ENCODE results near the gene S100A14. TPM values are rescaled to one million over a fixed set of nuclear protein-coding genes. Genes with fewer than 3 reads are reported as not detected.

The S100A14 gene
- total and polyA plus RNA-seq, 2 of the 13 experiments (the other 11 are each of a cell fraction or from before 2014, with no cell fraction given), result 1.4 to 7.7 TPM

DNA sequence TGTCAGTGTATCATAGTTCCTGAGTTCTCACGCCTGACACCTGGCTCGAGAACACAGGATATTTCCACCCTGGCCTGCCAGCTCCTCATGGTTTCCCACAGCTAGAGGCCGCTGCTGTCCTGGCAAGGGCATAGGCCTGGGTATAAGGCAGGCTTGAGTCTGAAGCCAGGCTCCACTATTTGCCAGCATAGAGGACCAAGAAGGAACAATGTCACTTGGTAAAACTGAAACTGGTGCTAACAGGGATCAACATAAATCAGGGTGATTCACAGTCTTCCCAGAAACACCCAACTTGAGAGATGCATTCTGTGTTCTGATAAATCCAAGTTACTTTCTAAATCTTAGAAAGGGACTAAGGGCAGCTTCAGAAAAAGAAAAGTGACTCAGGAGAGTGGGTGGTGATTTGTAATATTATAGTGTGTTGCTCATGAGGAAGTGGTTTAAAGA, 43.5 kb downstream of the S100A14 start:
- Histone ChIP-seq H3K27me3 (ENCODE audit: control insufficient read depth in 1 of 2, insufficient read depth in 2 of 2, low read length in 2 of 2) (no peaks in the 10 kb centered on the region; a peak in 1 of 5 replicates), H2AFZ (ENCODE audit: low read length) (no peak overlapping the region), H3K9me3 (ENCODE audit: low read length) (no peaks in the 10 kb centered on the region), H3K4me1 (ENCODE audit: insufficient read depth, low read length) (peaks cover 41% of the 10 kb centered on the region), H3K36me3 (replicated peaks in 1 of 2; ENCODE audit: control insufficient read depth in 1 of 2, insufficient read depth in 2 of 2, low read length in 2 of 2) (no peaks in the 10 kb centered on the region), H3K4me2 (ENCODE audit: low read depth, low read length) (no peak overlapping the region), H3K9ac (ENCODE audit: insufficient read depth, low read depth, low read length) (no peak overlapping the region), H3K79me2 (ENCODE audit: insufficient read depth, low read length) (no peaks in the 10 kb centered on the region), H3K4me3 (replicated peaks in 1 of 3; ENCODE audit: insufficient read depth in 1 of 3, low read depth in 2 of 3, low read length in 3 of 3) (no peak overlapping the region), H4K20me1 (ENCODE audit: insufficient read depth, low read length) (no peaks in the 10 kb centered on the region), H3K27ac (ENCODE audit: extremely low read length, insufficient read depth, low read length) (no peak overlapping the region)
- in situ Hi-C loops (cut with HindIII; ENCODE audit: extremely low pct_ligation_motif_present, low pct_unique_long_range_greater_than_20kb), result loop anchor here (5.0 kb wide), 1 partner anchor 55 kb away; the partner anchor contains the start of genes S100A1 and S100A13
- ChIA-PET CTCF (ENCODE audit: low intra/inter-chr PET ratio, low total read pairs) (interaction anchor here (1.2 to 2.8 kb wide), 4 partner anchors 55 to 177 kb away, joined by 4 to 18 read pairs (median 6); partner anchors contain the start of genes S100A1 and S100A13), POLR2A (interaction anchor here (0.8 to 1.8 kb wide), 9 partner anchors 37 to 99 kb away, joined by 3 to 17 read pairs (median 4); partner anchors contain the start of genes CHTOP, S100A1, S100A13 and S100A16)
- ATAC-seq (peak; percentile 87), DNase-seq (ENCODE audit: low spot score) (peak; percentile 72), FAIRE-seq (peak; percentile 36)
- 6% methylated on average over 2 of the region's 3 CpGs for WGBS (ENCODE audit: low lambda C conversion rate)
- intact Hi-C loops (cut with micrococcal nuclease; ENCODE audit: unreplicated experiment), result loop anchor here (1.0 kb wide), 3 partner anchors 55 to 196 kb away; partner anchors contain the start of gene S100A13
- BruUV-seq (replicated peaks), result no TSS peak
- TF ChIP-seq SOX5 (CRISPR knock-in tag; IDR thresholded peaks at IDR 0.05; ENCODE audit: borderline replicate concordance), result no peak
- no peak for TF ChIP-seq IRX3 (CRISPR knock-in tag; IDR thresholded peaks at IDR 0.05; ENCODE audit: borderline replicate concordance, low read depth)
- no peak for TF ChIP-seq HNF4A (CRISPR knock-in tag; IDR thresholded peaks at IDR 0.05)
- no peak for TF ChIP-seq ZNF230 (CRISPR knock-in tag; IDR thresholded peaks at IDR 0.05)
- 0 out of 2 replicates have a peak, but pooled peaks have one; percentile 13 for TF ChIP-seq RARA (CRISPR knock-in tag; IDR thresholded peaks at IDR 0.05)
- peak; percentile 81 for TF ChIP-seq RAD21 (CRISPR knock-in tag; IDR thresholded peaks at IDR 0.05)
- peak; percentile 30; the same call in 1 of the 2 replicates for TF ChIP-seq BHLHE40 (IDR thresholded peaks at IDR 0.05; ENCODE audit: low read length)
- no peak for TF ChIP-seq ZNF382 (CRISPR knock-in tag; IDR thresholded peaks at IDR 0.05; ENCODE audit: borderline replicate concordance)
- TF ChIP-seq, protein P1, sequence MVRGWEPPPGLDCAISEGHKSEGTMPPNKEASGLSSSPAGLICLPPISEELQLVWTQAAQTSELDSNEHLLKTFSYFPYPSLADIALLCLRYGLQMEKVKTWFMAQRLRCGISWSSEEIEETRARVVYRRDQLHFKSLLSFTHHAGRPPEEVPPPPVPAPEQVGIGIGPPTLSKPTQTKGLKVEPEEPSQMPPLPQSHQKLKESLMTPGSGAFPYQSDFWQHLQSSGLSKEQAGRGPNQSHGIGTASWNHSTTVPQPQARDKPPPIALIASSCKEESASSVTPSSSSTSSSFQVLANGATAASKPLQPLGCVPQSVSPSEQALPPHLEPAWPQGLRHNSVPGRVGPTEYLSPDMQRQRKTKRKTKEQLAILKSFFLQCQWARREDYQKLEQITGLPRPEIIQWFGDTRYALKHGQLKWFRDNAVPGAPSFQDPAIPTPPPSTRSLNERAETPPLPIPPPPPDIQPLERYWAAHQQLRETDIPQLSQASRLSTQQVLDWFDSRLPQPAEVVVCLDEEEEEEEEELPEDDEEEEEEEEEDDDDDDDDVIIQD (CRISPR knock-in tag; IDR thresholded peaks at IDR 0.05; ENCODE audit: low read depth), result no peak
- TF ChIP-seq, protein P2, sequence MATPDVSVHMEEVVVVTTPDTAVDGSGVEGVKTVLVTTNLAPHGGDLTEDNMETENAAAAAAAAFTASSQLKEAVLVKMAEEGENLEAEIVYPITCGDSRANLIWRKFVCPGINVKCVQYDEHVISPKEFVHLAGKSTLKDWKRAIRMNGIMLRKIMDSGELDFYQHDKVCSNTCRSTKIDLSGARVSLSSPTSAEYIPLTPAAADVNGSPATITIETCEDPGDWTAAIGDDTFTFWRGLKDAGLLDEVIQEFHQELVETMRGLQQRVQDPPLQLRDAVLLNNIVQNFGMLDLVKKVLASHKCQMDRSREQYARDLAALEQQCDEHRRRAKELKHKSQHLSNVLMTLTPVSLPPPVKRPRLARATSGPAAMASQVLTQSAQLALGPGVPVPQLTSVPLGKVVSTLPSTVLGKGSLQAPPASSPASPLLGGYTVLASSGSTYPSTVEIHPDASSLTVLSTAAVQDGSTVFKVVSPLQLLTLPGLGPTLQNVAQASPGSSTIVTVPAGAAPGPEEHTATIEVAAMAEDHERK (CRISPR knock-in tag; IDR thresholded peaks at IDR 0.05; ENCODE audit: low read depth), result no peak
- TF ChIP-seq ZNF136 (CRISPR knock-in tag; IDR thresholded peaks at IDR 0.05; ENCODE audit: low read depth), result no peak
- TF ChIP-seq, protein P3, sequence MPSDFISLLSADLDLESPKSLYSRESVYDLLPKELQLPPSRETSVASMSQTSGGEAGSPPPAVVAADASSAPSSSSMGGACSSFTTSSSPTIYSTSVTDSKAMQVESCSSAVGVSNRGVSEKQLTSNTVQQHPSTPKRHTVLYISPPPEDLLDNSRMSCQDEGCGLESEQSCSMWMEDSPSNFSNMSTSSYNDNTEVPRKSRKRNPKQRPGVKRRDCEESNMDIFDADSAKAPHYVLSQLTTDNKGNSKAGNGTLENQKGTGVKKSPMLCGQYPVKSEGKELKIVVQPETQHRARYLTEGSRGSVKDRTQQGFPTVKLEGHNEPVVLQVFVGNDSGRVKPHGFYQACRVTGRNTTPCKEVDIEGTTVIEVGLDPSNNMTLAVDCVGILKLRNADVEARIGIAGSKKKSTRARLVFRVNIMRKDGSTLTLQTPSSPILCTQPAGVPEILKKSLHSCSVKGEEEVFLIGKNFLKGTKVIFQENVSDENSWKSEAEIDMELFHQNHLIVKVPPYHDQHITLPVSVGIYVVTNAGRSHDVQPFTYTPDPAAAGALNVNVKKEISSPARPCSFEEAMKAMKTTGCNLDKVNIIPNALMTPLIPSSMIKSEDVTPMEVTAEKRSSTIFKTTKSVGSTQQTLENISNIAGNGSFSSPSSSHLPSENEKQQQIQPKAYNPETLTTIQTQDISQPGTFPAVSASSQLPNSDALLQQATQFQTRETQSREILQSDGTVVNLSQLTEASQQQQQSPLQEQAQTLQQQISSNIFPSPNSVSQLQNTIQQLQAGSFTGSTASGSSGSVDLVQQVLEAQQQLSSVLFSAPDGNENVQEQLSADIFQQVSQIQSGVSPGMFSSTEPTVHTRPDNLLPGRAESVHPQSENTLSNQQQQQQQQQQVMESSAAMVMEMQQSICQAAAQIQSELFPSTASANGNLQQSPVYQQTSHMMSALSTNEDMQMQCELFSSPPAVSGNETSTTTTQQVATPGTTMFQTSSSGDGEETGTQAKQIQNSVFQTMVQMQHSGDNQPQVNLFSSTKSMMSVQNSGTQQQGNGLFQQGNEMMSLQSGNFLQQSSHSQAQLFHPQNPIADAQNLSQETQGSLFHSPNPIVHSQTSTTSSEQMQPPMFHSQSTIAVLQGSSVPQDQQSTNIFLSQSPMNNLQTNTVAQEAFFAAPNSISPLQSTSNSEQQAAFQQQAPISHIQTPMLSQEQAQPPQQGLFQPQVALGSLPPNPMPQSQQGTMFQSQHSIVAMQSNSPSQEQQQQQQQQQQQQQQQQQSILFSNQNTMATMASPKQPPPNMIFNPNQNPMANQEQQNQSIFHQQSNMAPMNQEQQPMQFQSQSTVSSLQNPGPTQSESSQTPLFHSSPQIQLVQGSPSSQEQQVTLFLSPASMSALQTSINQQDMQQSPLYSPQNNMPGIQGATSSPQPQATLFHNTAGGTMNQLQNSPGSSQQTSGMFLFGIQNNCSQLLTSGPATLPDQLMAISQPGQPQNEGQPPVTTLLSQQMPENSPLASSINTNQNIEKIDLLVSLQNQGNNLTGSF (CRISPR knock-in tag; IDR thresholded peaks at IDR 0.05), result no peak
- 0 out of 2 replicates have a peak, but pooled peaks have one; percentile 9 for TF ChIP-seq PHF8 (CRISPR knock-in tag; IDR thresholded peaks at IDR 0.05)
- TF ChIP-seq, protein P4, sequence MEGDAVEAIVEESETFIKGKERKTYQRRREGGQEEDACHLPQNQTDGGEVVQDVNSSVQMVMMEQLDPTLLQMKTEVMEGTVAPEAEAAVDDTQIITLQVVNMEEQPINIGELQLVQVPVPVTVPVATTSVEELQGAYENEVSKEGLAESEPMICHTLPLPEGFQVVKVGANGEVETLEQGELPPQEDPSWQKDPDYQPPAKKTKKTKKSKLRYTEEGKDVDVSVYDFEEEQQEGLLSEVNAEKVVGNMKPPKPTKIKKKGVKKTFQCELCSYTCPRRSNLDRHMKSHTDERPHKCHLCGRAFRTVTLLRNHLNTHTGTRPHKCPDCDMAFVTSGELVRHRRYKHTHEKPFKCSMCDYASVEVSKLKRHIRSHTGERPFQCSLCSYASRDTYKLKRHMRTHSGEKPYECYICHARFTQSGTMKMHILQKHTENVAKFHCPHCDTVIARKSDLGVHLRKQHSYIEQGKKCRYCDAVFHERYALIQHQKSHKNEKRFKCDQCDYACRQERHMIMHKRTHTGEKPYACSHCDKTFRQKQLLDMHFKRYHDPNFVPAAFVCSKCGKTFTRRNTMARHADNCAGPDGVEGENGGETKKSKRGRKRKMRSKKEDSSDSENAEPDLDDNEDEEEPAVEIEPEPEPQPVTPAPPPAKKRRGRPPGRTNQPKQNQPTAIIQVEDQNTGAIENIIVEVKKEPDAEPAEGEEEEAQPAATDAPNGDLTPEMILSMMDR (CRISPR knock-in tag; IDR thresholded peaks at IDR 0.05), result peak; percentile 92
- TF ChIP-seq ETV5 (CRISPR knock-in tag; IDR thresholded peaks at IDR 0.05; ENCODE audit: borderline replicate concordance), result peak; percentile 32; the same call in 1 of the 2 replicates

All from HepG2 (cell line).